Measurements from ENCODE around the gene OR10A4.

DNA sequence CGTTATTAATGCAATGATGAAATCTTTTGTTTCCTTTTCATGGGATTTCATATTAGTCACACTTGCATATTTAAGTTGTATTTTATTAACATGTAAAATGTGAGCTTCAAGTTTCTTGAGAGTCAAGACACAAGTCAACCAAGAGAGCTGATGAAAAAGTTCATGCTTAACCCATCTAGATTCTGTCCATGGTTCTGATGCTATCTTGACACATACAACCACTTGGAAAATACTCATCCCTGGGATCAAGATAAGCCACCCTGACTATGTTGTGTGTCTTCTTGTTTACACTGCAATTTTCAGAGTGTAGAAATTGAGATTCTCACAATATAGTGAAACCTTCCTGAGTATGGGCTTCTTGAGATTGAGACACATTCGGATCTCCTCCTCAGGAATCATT, 664 bp upstream of the OR10A4 start:
- TF ChIP-seq CTCF (tag by site-specific recombination; IDR thresholded peaks at IDR 0.05) (no peak), ZFP41 (tag by site-specific recombination; IDR thresholded peaks at IDR 0.05; ENCODE audit: borderline replicate concordance) (no peak), ZNF239 (tag by site-specific recombination; IDR thresholded peaks at IDR 0.05) (no peak), SETDB1 (IDR thresholded peaks at IDR 0.05; ENCODE audit: insufficient read length, low read length) (no peak), GLI2 (tag by site-specific recombination; IDR thresholded peaks at IDR 0.05; ENCODE audit: borderline replicate concordance, low read depth) (no peak), ZNF311 (tag by site-specific recombination; IDR thresholded peaks at IDR 0.05; ENCODE audit: borderline replicate concordance) (no peak), ZNF24 (tag by site-specific recombination; IDR thresholded peaks at IDR 0.05) (no peak), KLF1 (tag by site-specific recombination; IDR thresholded peaks at IDR 0.05) (no peak), RBAK (tag by site-specific recombination; IDR thresholded peaks at IDR 0.05) (no peak), SALL2 (tag by site-specific recombination; IDR thresholded peaks at IDR 0.05; ENCODE audit: borderline replicate concordance) (no peak), MEIS1 (CRISPR knock-in tag; IDR thresholded peaks at IDR 0.05; ENCODE audit: borderline replicate concordance) (no peak)
- TF ChIP-seq, protein P1, sequence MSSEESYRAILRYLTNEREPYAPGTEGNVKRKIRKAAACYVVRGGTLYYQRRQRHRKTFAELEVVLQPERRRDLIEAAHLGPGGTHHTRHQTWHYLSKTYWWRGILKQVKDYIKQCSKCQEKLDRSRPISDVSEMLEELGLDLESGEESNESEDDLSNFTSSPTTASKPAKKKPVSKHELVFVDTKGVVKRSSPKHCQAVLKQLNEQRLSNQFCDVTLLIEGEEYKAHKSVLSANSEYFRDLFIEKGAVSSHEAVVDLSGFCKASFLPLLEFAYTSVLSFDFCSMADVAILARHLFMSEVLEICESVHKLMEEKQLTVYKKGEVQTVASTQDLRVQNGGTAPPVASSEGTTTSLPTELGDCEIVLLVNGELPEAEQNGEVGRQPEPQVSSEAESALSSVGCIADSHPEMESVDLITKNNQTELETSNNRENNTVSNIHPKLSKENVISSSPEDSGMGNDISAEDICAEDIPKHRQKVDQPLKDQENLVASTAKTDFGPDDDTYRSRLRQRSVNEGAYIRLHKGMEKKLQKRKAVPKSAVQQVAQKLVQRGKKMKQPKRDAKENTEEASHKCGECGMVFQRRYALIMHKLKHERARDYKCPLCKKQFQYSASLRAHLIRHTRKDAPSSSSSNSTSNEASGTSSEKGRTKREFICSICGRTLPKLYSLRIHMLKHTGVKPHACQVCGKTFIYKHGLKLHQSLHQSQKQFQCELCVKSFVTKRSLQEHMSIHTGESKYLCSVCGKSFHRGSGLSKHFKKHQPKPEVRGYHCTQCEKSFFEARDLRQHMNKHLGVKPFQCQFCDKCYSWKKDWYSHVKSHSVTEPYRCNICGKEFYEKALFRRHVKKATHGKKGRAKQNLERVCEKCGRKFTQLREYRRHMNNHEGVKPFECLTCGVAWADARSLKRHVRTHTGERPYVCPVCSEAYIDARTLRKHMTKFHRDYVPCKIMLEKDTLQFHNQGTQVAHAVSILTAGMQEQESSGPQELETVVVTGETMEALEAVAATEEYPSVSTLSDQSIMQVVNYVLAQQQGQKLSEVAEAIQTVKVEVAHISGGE (tag by site-specific recombination; conservative IDR thresholded peaks at IDR 0.05; ENCODE audit: low read depth), result no peak
